ENCODE data around the gene STAC2. TPM values are rescaled to one million over a fixed set of nuclear protein-coding genes. Genes with fewer than 3 reads are reported as not detected.

The STAC2 gene, protein sequence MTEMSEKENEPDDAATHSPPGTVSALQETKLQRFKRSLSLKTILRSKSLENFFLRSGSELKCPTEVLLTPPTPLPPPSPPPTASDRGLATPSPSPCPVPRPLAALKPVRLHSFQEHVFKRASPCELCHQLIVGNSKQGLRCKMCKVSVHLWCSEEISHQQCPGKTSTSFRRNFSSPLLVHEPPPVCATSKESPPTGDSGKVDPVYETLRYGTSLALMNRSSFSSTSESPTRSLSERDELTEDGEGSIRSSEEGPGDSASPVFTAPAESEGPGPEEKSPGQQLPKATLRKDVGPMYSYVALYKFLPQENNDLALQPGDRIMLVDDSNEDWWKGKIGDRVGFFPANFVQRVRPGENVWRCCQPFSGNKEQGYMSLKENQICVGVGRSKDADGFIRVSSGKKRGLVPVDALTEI
- 1 to 10 TPM in 1 of 4 donors, under 1 TPM in 3; 0.16 to 1.1 (median 0.31) TPM for total RNA-seq
- polyA plus RNA-seq: under 1 TPM in 2 of 3 donors, not detected in 1; under 0.01 to 0.47 TPM

DNA sequence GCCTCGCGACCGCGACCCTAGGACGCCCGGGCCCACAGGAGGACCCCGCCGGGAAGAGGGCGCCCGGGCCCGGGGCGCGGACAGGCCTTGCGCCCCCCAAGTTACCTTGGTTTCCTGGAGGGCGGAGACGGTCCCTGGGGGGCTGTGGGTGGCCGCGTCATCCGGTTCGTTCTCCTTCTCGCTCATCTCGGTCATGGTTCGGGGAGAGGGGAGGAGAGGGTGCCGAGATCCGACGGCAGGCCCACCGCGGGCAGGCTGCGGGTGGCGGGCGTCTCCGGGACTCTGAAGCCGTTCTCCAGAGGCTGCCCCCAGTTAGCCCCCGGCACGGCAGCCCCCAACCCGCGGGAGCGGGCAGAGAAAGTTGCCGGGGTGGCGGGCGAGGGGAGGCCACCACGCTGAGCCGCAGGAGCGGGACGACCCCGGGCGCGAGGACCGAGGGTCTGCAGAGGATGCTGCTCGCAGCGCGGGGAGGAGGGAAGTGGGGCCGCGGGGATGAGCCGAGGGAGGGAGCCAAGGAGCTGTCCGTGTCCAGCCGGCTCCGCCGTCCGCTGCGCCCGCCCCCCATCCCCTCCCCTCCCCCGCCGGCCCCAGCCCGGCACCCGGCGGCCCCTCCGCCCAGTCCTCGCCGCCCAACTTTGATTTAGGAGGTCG, at the start of gene STAC2:
STAC2 (minus strand) TSS at position 638 of the 651 bp plus-strand sequence; CDS start at position 195, 443 bp downstream.
- Histone ChIP-seq H3K36me3 (no peaks in the 10 kb centered on the region), H3K27me3 (peaks cover 22 to 65% (median 38%) of the 10 kb centered on the region in 3 donors), H3K27ac (no peak within 1 kb of the TSS), H3K4me1 (peaks cover 0 to 22% (median 20%) of the 10 kb centered on the region in 4 donors), H3K9me3 (no peaks in the 10 kb centered on the region), H3K4me3 (peak within 1 kb of the TSS; percentile 19 to 52 (median 45))
- WGBS, 2 donors: 2 to 7% methylated on average over 67 to 70 of the region's 71 CpGs
- no peak for TF ChIP-seq POLR2AphosphoS5 (IDR thresholded peaks at IDR 0.05)
- TF ChIP-seq, protein P1, sequence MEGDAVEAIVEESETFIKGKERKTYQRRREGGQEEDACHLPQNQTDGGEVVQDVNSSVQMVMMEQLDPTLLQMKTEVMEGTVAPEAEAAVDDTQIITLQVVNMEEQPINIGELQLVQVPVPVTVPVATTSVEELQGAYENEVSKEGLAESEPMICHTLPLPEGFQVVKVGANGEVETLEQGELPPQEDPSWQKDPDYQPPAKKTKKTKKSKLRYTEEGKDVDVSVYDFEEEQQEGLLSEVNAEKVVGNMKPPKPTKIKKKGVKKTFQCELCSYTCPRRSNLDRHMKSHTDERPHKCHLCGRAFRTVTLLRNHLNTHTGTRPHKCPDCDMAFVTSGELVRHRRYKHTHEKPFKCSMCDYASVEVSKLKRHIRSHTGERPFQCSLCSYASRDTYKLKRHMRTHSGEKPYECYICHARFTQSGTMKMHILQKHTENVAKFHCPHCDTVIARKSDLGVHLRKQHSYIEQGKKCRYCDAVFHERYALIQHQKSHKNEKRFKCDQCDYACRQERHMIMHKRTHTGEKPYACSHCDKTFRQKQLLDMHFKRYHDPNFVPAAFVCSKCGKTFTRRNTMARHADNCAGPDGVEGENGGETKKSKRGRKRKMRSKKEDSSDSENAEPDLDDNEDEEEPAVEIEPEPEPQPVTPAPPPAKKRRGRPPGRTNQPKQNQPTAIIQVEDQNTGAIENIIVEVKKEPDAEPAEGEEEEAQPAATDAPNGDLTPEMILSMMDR (IDR thresholded peaks at IDR 0.05): no peak
- no peak for TF ChIP-seq EP300 (IDR thresholded peaks at IDR 0.05)
- no peak for TF ChIP-seq POLR2A (IDR thresholded peaks at IDR 0.05)
- intact Hi-C loops (cut with DNase I): no loop called here
- DNase-seq: no peak

DNA sequence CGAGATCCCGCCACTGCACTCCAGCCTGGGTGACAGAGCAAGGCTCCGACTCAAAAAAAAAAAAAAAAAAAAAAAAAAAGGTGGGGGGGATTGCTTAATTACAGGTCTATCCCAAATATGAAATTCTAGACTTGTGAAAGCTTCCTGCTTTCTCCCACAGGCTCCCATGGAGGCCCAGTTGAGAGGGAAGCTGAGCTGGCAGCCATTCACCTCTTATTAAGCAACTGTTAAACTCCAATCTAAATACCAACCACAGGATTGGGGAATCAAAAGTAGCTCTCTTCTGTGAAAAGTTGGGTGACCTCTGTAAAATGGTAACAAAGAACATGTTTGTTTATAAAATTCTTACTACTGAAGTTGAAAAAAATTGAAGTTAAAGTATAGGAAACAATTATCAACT, 45.8 kb upstream of the STAC2 start:
- H3K4me3 ChIP-seq: no peak overlapping the region
- TF ChIP-seq POLR2A (IDR thresholded peaks at IDR 0.05) (no peak), EP300 (IDR thresholded peaks at IDR 0.05) (no peak), POLR2AphosphoS5 (IDR thresholded peaks at IDR 0.05) (no peak)
- TF ChIP-seq, protein P1 (IDR thresholded peaks at IDR 0.05): no peak
- 91 to 98% methylated on average over 3 of the region's 3 CpGs for WGBS, 2 donors
- H3K27ac ChIP-seq: no peak overlapping the region
- H3K4me1 ChIP-seq: no peaks in the 10 kb centered on the region
- no peak for DNase-seq
- intact Hi-C loops (cut with DNase I): no loop called here
- no peaks in the 10 kb centered on the region for H3K27me3 ChIP-seq
- peaks cover 13 to 83% (median 37%) of the 10 kb centered on the region in 4 donors for H3K36me3 ChIP-seq
- no peaks in the 10 kb centered on the region for H3K9me3 ChIP-seq

DNA sequence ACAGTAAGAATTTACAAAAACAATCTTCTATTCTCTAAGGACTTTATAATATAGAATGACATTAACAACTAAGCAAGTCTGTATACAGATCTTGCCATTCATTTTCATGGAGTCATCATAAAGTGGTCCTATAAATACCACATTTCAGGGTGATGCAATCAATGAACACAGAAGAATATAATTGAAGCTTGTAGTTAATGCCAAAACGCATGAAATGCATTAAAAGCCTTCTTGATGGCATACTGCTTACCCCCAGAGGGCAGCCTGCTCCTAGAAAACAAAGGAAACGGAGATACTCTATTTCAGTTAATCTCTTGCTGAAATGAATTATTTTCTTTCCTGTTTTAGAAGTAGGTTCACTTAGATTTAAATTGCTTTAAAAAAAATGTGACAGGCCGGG, 45.2 kb upstream of the STAC2 start:
- Histone ChIP-seq H3K27me3 (no peaks in the 10 kb centered on the region), H3K4me3 (no peak overlapping the region), H3K27ac (no peak overlapping the region), H3K4me1 (no peaks in the 10 kb centered on the region), H3K36me3 (peaks cover 13 to 87% (median 37%) of the 10 kb centered on the region in 4 donors), H3K9me3 (no peaks in the 10 kb centered on the region)
- WGBS, 2 donors: 57 to 59% methylated on average over 3 of the region's 3 CpGs
- no peak for DNase-seq
- intact Hi-C loops (cut with DNase I): no loop called here
- no peak for TF ChIP-seq POLR2A (IDR thresholded peaks at IDR 0.05)
- no peak for TF ChIP-seq POLR2AphosphoS5 (IDR thresholded peaks at IDR 0.05)
- no peak for TF ChIP-seq EP300 (IDR thresholded peaks at IDR 0.05)
- TF ChIP-seq, protein P1 (IDR thresholded peaks at IDR 0.05): no peak

DNA sequence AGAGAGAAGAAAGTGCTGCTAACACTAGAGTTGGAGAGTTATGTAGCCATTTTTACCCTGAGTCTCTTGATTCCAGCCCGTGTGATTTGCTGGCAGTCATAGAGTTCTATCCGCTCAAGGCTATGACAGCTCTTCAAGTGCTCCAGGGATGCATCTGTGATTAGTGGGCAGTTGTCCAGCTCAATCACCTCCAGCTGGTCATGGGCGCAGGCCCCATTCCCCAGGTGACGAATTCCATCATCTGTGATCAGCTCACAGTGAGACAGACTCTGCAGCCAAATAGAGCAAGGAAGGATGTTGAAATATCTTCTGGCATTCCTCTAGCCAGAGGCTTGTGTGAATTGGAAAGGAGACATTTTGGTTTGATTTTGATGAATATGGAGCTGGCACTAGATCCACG, 38.4 kb upstream of the STAC2 start:
- 92 to 93% methylated on average over 5 of the region's 5 CpGs for WGBS, 2 donors
- no peak overlapping the region for H3K4me3 ChIP-seq
- peaks cover 20 to 96% (median 36%) of the 10 kb centered on the region in 4 donors for H3K36me3 ChIP-seq
- TF ChIP-seq POLR2AphosphoS5 (IDR thresholded peaks at IDR 0.05) (no peak), POLR2A (IDR thresholded peaks at IDR 0.05) (no peak), EP300 (IDR thresholded peaks at IDR 0.05) (no peak)
- TF ChIP-seq, protein P1 (IDR thresholded peaks at IDR 0.05): no peak
- intact Hi-C loops (cut with DNase I): no loop called here
- DNase-seq: no peak
- H3K4me1 ChIP-seq: no peaks in the 10 kb centered on the region
- no peak overlapping the region for H3K27ac ChIP-seq
- H3K9me3 ChIP-seq: no peaks in the 10 kb centered on the region
- H3K27me3 ChIP-seq: no peaks in the 10 kb centered on the region

All from sigmoid colon (tissue), 7 donors.